K562 (cell line): Measurements from ENCODE around the gene GPATCH3. TPM values are rescaled to one million over a fixed set of nuclear protein-coding genes. Genes with fewer than 3 reads are reported as not detected.

ENCODE experiments used
- CC2D1A ChIP-seq: fragments of 450-650 bp; IDR thresholded peaks from 2 replicates; pipeline ENCODE4 v1.6.1; 2017; ENCODE audit warnings: mild to moderate bottlenecking
- ESRRB ChIP-seq: fragments of 250-450 bp; sonication (Bioruptor Pico); IDR thresholded peaks from 2 replicates; pipeline ENCODE4 v1.5.0; 2020; ENCODE audit warnings: mild to moderate bottlenecking, moderate library complexity, borderline replicate concordance
- MEF2D ChIP-seq: conservative IDR thresholded peaks from 2 replicates; pipeline ENCODE4 v1.6.1; 2016; ENCODE audit warnings: low read depth, missing genetic modification characterization, missing compliant biosample characterization
- SAP30 ChIP-seq: fragments of 200-600 bp; sonication (generic); IDR thresholded peaks from 2 replicates; pipeline ENCODE4 v1.6.1; 2012; ENCODE audit warnings: borderline replicate concordance, low read depth, mild to moderate bottlenecking, moderate library complexity, low read length, control low read depth, inconsistent platforms; ENCODE audit not compliant: insufficient read depth, poor library complexity, severe bottlenecking
- ZNF354B ChIP-seq: fragments of 250-450 bp; sonication (Bioruptor Pico); IDR thresholded peaks from 2 replicates; pipeline ENCODE4 v1.4.0; 2020
- ZNF589 ChIP-seq: fragments of 200-800 bp; sonication (Bioruptor generic); IDR thresholded peaks from 2 replicates; pipeline ENCODE4 v1.6.1; 2016; ENCODE audit warnings: low read depth, missing genetic modification characterization, missing compliant biosample characterization
- polyA plus RNA-seq, 8 experiments: library from polyadenylated mRNA; depleted of rRNA in 4 of 8; stranded (reverse) in 5 of 8; unstranded in 3 of 8; fragments of >200 nt; fragmentation: Nextera tagmentation in 2 of 8; fragmentation: Illumina TruSeq in 1 of 8; extraction: Ambion mirVana in 2 of 8; extraction: Trizol in 1 of 8; gene quantifications; 2 replicates each; pipeline versions ENCODE4 v1.2.1 to v1.2.3, GENCODE V29; 2011 to 2014; ENCODE audit warnings: inconsistent platforms in 1 of 8, missing spikeins in 1 of 8
- total RNA-seq, 7 experiments: library from RNA; depleted of rRNA in 6 of 7; stranded (reverse); fragments of >200 nt in 6 of 7; fragmentation: Illumina TruSeq in 2 of 7; extraction: Trizol in 2 of 7; gene quantifications; 2 replicates each; pipeline versions ENCODE4 v1.2.1 to v1.2.3, GENCODE V29; 2011 to 2021; ENCODE audit warnings: low replicate concordance in 1 of 7
- TF ChIP-seq, protein P1 (sequence below): IDR thresholded peaks from 2 replicates; pipeline ENCODE4 v1.6.1; 2016; ENCODE audit warnings: missing genetic modification characterization, missing compliant biosample characterization
- TF ChIP-seq, protein P2 (sequence below): sonication (generic); formaldehyde crosslinking; IDR thresholded peaks from 2 replicates; pipeline ENCODE4 v1.8.0; 2022; ENCODE audit warnings: missing genetic modification reagents, mild to moderate bottlenecking, borderline replicate concordance

GPATCH3 gene
- total and polyA plus RNA-seq, 9 of the 15 experiments (the other 6 are each of a cell fraction or from before 2014, with no cell fraction given): 1.6 to 23.0 (median 13.3) TPM

DNA sequence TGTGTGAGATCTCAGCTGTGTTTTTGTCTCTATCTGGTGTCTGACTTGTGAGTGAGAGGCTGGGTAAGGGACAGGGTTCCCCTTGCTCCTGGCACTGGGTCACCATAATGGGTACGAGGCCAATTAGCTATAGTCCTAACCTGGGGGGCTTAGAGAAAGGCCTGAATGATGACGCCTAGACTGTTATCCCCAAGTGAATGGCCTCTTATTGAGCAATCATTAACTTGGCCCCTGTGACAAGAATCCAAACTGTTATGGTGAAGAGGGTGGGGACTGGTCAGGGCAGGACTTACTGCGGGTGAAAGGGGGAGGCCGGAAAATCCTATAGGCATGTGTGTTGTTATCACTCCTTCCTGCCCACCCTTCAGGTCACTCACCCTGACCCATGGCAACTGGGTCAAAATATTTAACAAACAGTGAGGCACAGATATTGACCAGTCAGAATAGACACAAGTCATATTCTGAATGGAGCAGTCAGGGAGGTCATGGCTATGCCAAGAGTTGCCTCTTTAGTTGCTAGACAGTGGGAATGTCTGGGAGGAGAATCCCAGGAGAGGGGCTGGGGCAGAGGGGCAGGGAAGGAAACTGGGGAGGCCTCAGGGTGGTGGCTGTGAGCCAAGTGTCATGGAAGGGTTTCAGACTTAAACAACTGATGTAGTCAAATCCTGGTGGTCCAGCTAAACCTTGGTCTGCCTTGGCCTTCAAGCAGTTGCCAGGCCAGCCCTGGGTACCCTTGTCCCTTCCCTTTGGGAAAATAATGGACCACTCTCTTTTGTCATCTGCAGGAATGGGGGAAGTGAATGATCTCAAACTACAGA is 10.3 kb upstream of the GPATCH3 start (continued):
- TF ChIP-seq CC2D1A: no peak
- TF ChIP-seq ESRRB (CRISPR knock-in tag): no peak
- TF ChIP-seq, protein P1, sequence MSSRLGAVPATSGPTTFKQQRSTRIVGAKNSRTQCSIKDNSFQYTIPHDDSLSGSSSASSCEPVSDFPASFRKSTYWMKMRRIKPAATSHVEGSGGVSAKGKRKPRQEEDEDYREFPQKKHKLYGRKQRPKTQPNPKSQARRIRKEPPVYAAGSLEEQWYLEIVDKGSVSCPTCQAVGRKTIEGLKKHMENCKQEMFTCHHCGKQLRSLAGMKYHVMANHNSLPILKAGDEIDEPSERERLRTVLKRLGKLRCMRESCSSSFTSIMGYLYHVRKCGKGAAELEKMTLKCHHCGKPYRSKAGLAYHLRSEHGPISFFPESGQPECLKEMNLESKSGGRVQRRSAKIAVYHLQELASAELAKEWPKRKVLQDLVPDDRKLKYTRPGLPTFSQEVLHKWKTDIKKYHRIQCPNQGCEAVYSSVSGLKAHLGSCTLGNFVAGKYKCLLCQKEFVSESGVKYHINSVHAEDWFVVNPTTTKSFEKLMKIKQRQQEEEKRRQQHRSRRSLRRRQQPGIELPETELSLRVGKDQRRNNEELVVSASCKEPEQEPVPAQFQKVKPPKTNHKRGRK (tag): no peak
- TF ChIP-seq, protein P2, sequence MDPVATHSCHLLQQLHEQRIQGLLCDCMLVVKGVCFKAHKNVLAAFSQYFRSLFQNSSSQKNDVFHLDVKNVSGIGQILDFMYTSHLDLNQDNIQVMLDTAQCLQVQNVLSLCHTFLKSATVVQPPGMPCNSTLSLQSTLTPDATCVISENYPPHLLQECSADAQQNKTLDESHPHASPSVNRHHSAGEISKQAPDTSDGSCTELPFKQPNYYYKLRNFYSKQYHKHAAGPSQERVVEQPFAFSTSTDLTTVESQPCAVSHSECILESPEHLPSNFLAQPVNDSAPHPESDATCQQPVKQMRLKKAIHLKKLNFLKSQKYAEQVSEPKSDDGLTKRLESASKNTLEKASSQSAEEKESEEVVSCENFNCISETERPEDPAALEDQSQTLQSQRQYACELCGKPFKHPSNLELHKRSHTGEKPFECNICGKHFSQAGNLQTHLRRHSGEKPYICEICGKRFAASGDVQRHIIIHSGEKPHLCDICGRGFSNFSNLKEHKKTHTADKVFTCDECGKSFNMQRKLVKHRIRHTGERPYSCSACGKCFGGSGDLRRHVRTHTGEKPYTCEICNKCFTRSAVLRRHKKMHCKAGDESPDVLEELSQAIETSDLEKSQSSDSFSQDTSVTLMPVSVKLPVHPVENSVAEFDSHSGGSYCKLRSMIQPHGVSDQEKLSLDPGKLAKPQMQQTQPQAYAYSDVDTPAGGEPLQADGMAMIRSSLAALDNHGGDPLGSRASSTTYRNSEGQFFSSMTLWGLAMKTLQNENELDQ (CRISPR knock-in tag): no peak
- no peak for TF ChIP-seq SAP30
- TF ChIP-seq MEF2D (tag): no peak
- TF ChIP-seq ZNF589 (CRISPR knock-in tag): no peak
- TF ChIP-seq ZNF354B (CRISPR knock-in tag): no peak
